Endothelial cell of umbilical vein (primary cell): ENCODE measurements around the gene PRG2. TPM values are rescaled to one million over a fixed set of nuclear protein-coding genes. Genes with fewer than 3 reads are reported as not detected.

Source experiments
- BruUV-seq: library from RNA; stranded (reverse); fragments of 400-500 nt; replicated peaks from 2 replicates; lab custom pipeline; 2021; lab: Mats Ljungman, UMichigan
- CTCF ChIA-PET: fragments of 300-600, 350-600 bp; sonication (Branson Sonifier 250); formaldehyde crosslinking; loops from one replicate; lab custom pipeline; 2021; ENCODE audit warnings: antibody characterized with exemption, inconsistent platforms; lab: Charles Lee
- POLR2A ChIA-PET: fragments of 300-600, 350-600 bp; sonication (Branson Sonifier 250); formaldehyde crosslinking; loops from one replicate; lab custom pipeline; 2021; ENCODE audit warnings: antibody characterized with exemption, inconsistent platforms; lab: Charles Lee
- DNase-seq: peaks from one replicate; pipeline ENCODE4 v3.0.0-alpha.2; 2011; ENCODE audit warnings: low read depth, low spot score
- FAIRE-seq: peaks from 2 replicates; lab custom pipeline; 2011; peaks lifted over from hg19 to GRCh38; lab: Jason Lieb, UNC
- H2AFZ ChIP-seq: 2 replicates; pipeline ENCODE4 v1.6.0; 2012; ENCODE audit warnings: low read depth, low read length, control low read depth, inconsistent platforms
- H3K27ac ChIP-seq: 2 replicates; pipeline ENCODE4 v1.5.1; 2011; ENCODE audit warnings: low read depth, mild to moderate bottlenecking, control low read depth, low read length, moderate library complexity; ENCODE audit not compliant: insufficient read depth
- H3K27me3 ChIP-seq, 2 experiments: 2 replicates each; pipeline versions ENCODE4 v1.6.0 to v1.6.1; 2011; ENCODE audit warnings: low read length in 2 of 2, mixed read lengths in 1 of 2; ENCODE audit not compliant: control insufficient read depth in 2 of 2, insufficient read depth in 2 of 2
- H3K36me3 ChIP-seq, 2 experiments: 2 replicates in 1 of 2; 3 replicates in 1 of 2; pipeline ENCODE4 v1.5.1; 2011; ENCODE audit warnings: low read length in 2 of 2, mild to moderate bottlenecking in 1 of 2, moderate library complexity in 1 of 2; ENCODE audit not compliant: control insufficient read depth in 2 of 2, insufficient read depth in 2 of 2; ENCODE audit errors: extremely low read depth in 1 of 2
- H3K4me1 ChIP-seq: 3 replicates; pipeline ENCODE4 v1.5.1; 2011; ENCODE audit warnings: mild to moderate bottlenecking, low read length; ENCODE audit not compliant: control insufficient read depth, insufficient read depth; ENCODE audit errors: extremely low read depth
- H3K4me2 ChIP-seq: 2 replicates; pipeline ENCODE4 v1.6.1; 2011; ENCODE audit warnings: low read length, control low read depth, mixed read lengths; ENCODE audit not compliant: insufficient read depth
- H3K4me3 ChIP-seq, 3 experiments: fragments of 200-600 bp in 1 of 3; sonication (generic), shearing (Covaris generic) in 1 of 3; replicated peaks in 1 of 3; 2 replicates each; pipeline ENCODE4 v1.5.1; 2011 to 2016; ENCODE audit warnings: control low read depth in 3 of 3, low read length in 3 of 3, mild to moderate bottlenecking in 2 of 3, inconsistent platforms in 1 of 3, low read depth in 1 of 3, moderate library complexity in 1 of 3; ENCODE audit not compliant: insufficient read depth in 1 of 3
- H3K79me2 ChIP-seq: 2 replicates; pipeline ENCODE4 v1.6.0; 2012; ENCODE audit warnings: low read length, inconsistent platforms; ENCODE audit not compliant: control insufficient read depth, insufficient read depth
- H3K9ac ChIP-seq: replicated peaks from 2 replicates; pipeline ENCODE3; 2011; ENCODE audit warnings: low read length, control low read depth; ENCODE audit not compliant: insufficient read depth; ENCODE audit errors: extremely low read depth
- H3K9me1 ChIP-seq: replicated peaks from 3 replicates; pipeline ENCODE4 v1.6.0; 2011; ENCODE audit warnings: mild to moderate bottlenecking, low read length; ENCODE audit not compliant: control insufficient read depth, insufficient read depth; ENCODE audit errors: extremely low read depth
- H3K9me3 ChIP-seq: replicated peaks from 2 replicates; pipeline ENCODE4 v1.5.1; 2012; ENCODE audit warnings: low read length, inconsistent platforms; ENCODE audit not compliant: control insufficient read depth, insufficient read depth
- H4K20me1 ChIP-seq: replicated peaks from 2 replicates; pipeline ENCODE3; 2011; ENCODE audit warnings: mild to moderate bottlenecking, low read length; ENCODE audit not compliant: control insufficient read depth, insufficient read depth; ENCODE audit errors: extremely low read depth
- EZH2 ChIP-seq: IDR thresholded peaks from 2 replicates; pipeline ENCODE4 v1.6.1; 2012; ENCODE audit warnings: borderline replicate concordance, low read depth, mild to moderate bottlenecking, moderate library complexity, low read length, inconsistent platforms; ENCODE audit not compliant: severe bottlenecking
- FOS ChIP-seq: IDR thresholded peaks from 2 replicates; pipeline ENCODE4 v1.6.1; 2011; ENCODE audit warnings: mild to moderate bottlenecking, low read length, moderate library complexity, borderline replicate concordance; ENCODE audit not compliant: insufficient read depth
- GATA2 ChIP-seq: IDR thresholded peaks from 2 replicates; pipeline ENCODE4 v1.7.0; 2011; ENCODE audit warnings: low read depth, mild to moderate bottlenecking, moderate library complexity, mixed read lengths, low read length; ENCODE audit not compliant: insufficient read length, insufficient read depth
- JUN ChIP-seq: IDR thresholded peaks from 2 replicates; pipeline ENCODE4 v1.6.1; 2011; ENCODE audit warnings: borderline replicate concordance, low read depth; ENCODE audit not compliant: insufficient read length, insufficient read depth
- MYC ChIP-seq: IDR thresholded peaks from one replicate; pipeline ENCODE4 v1.6.1; 2011; ENCODE audit warnings: mild to moderate bottlenecking, low read depth, low read length
- POLR2A ChIP-seq: IDR thresholded peaks from 2 replicates; pipeline ENCODE4 v1.6.1; 2012; ENCODE audit warnings: low read depth, mild to moderate bottlenecking, control low read depth, low read length
- POLR2AphosphoS5 ChIP-seq: IDR thresholded peaks from 2 replicates; pipeline ENCODE4 v1.6.1; 2012; ENCODE audit warnings: low read depth, mild to moderate bottlenecking, control low read depth, low read length, moderate library complexity; ENCODE audit not compliant: insufficient read depth
- dilution Hi-C: fragments of 300-500 bp; cut with MboI; formaldehyde crosslinking; loops from one replicate; pipeline ENCODE4 v1.15.0; 2019; ENCODE audit warnings: low sequenced_read_pairs; ENCODE audit not compliant: extremely low pct_ligation_motif_present
- intact Hi-C: fragments of 100-400 bp; cut with micrococcal nuclease; formaldehyde crosslinking; loops from one replicate; pipeline ENCODE4 v1.10.0; 2022
- polyA plus RNA-seq, 4 experiments: library from polyadenylated mRNA; depleted of rRNA in 3 of 4; stranded (reverse) in 3 of 4; unstranded in 1 of 4; fragments of >200 nt; gene quantifications; 2 replicates each; pipeline versions ENCODE4 v1.2.1 to v1.2.3, GENCODE V29; 2011 to 2012; ENCODE audit warnings: missing spikeins in 1 of 4
- total RNA-seq: library from RNA; stranded (reverse); gene quantifications from 2 replicates; pipeline ENCODE4 v1.2.3, GENCODE V29; 2021
- TF ChIP-seq, protein P1 (sequence below): IDR thresholded peaks from 2 replicates; pipeline ENCODE4 v1.6.1; 2011; ENCODE audit not compliant: insufficient read depth, insufficient read length
- TF ChIP-seq, protein P2 (sequence below), 2 donors: IDR thresholded peaks; 1 replicate in 1 of 2; 2 replicates in 1 of 2; pipeline ENCODE4 v1.5.1; 2011; ENCODE audit warnings: low read length in 2 of 2, mild to moderate bottlenecking in 2 of 2, moderate library complexity in 2 of 2, control low read depth in 1 of 2, inconsistent platforms in 1 of 2, low read depth in 1 of 2; ENCODE audit not compliant: insufficient read depth in 1 of 2; ENCODE audit errors: extremely low read depth in 1 of 2

Gene PRG2
- total and polyA plus RNA-seq, 2 donors (not counting 3 experiments of a cell fraction or from before 2014, with no cell fraction given) = 0.08 to 0.55 TPM

DNA sequence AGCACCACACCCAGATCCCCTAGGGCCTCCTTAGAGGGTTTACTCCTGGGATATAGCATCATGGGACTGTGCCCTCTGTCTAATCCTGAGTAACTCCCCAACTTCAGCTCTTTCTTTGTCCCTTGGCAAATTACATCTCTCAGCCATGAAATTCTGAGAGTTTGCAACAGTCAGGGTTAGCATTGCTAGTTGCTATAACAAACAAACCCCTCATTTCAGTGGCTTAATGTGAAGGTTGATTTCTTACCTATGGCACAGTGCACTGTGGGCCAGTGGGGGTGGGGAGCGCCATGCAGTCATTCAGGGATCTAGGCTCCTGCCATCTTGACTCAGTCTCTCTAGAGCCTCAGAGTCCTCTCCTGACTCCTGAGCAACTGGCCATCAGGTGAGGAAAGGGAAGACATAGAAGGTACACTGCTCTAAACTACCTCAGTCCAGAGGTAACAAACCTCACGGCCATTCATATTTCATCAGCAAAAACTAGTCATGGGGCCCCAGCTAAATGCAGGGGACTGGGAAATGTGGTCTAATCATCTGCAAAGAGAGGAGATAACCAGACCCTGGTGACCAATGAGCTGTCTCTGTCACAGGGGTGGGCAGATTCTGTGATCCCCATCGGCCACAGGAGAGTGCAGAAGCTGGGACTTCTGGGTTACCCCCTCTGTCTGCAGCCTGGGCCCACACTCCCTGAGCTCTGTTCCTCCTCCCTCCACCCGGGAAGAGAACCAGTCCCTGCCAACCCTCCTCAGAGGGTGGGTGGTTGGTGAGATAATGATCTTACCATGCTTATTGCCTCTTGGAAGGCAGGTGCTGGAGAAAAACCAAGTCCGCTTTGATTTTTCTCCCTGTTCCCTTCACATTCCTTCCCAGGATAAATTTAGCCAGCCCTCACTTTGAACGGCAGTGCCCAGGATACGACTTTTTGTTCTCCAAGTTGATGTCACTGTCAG, 27.0 kb downstream of the PRG2 start:
- DNase-seq (no peak), FAIRE-seq (no peak)
- ChIA-PET POLR2A (no interaction called here), CTCF (interaction anchor here (2.5 kb wide), 1 partner anchor 13 kb away, joined by 9 read pairs; no protein-coding TSS in a partner anchor)
- Histone ChIP-seq H4K20me1 (no peaks in the 10 kb centered on the region), H3K9me1 (no peaks in the 10 kb centered on the region), H2AFZ (no peak overlapping the region), H3K9me3 (no peaks in the 10 kb centered on the region), H3K27me3 (peaks cover 0 to 3% of the 10 kb centered on the region in 2 experiments), H3K4me2 (no peak overlapping the region), H3K36me3 (no peaks in the 10 kb centered on the region), H3K4me1 (no peaks in the 10 kb centered on the region), H3K79me2 (no peaks in the 10 kb centered on the region), H3K9ac (no peak overlapping the region), H3K4me3 (no peak overlapping the region), H3K27ac (no peak overlapping the region)
- TF ChIP-seq FOS (no peak), POLR2A (no peak), EZH2 (no peak), JUN (no peak), GATA2 (no peak), POLR2AphosphoS5 (no peak), MYC (no peak)
- TF ChIP-seq, protein P1, sequence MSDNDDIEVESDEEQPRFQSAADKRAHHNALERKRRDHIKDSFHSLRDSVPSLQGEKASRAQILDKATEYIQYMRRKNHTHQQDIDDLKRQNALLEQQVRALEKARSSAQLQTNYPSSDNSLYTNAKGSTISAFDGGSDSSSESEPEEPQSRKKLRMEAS = no peak
- TF ChIP-seq, protein P2, sequence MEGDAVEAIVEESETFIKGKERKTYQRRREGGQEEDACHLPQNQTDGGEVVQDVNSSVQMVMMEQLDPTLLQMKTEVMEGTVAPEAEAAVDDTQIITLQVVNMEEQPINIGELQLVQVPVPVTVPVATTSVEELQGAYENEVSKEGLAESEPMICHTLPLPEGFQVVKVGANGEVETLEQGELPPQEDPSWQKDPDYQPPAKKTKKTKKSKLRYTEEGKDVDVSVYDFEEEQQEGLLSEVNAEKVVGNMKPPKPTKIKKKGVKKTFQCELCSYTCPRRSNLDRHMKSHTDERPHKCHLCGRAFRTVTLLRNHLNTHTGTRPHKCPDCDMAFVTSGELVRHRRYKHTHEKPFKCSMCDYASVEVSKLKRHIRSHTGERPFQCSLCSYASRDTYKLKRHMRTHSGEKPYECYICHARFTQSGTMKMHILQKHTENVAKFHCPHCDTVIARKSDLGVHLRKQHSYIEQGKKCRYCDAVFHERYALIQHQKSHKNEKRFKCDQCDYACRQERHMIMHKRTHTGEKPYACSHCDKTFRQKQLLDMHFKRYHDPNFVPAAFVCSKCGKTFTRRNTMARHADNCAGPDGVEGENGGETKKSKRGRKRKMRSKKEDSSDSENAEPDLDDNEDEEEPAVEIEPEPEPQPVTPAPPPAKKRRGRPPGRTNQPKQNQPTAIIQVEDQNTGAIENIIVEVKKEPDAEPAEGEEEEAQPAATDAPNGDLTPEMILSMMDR (IDR thresholded peaks at IDR 0.05; ENCODE audit: extremely low read depth in 1 of 2, insufficient read depth in 1 of 2, low read depth in 1 of 2, low read length in 2 of 2) = no peak
- dilution Hi-C loops (no loop called here), intact Hi-C loops (no loop called here)
- BruUV-seq = no TSS peak
